Activated CD8-positive, alpha-beta T cell treated with anti-CD3 and anti-CD28 coated beads, Interleukin-2, amount 10 ng/mL, durations not matched to agents 7 days and 5 days (primary cell): ENCODE data around the gene NXPH2. TPM values are rescaled to one million over a fixed set of nuclear protein-coding genes. Genes with fewer than 3 reads are reported as not detected.
"Not testable (repeated sequence)": the region's sequence is repeated elsewhere in the genome, so short reads cannot be mapped to it uniquely, and the experiment has no call there.

Source experiments
- ATAC-seq: fragments of 150-1000 bp; cut with Tn5 transposase; one replicate; pipeline ENCODE4 v1.10.0; 2021; ENCODE audit warnings: moderate library complexity
- CTCF ChIA-PET: fragments of 350-600 bp; sonication (Branson Sonifier 250); formaldehyde crosslinking; loops from one replicate; lab custom pipeline; 2021; ENCODE audit warnings: antibody characterized with exemption; lab: Charles Lee
- POLR2A ChIA-PET: fragments of 350-600 bp; sonication (Branson Sonifier 250); formaldehyde crosslinking; loops from one replicate; lab custom pipeline; 2021; ENCODE audit warnings: antibody characterized with exemption; lab: Charles Lee
- DNase-seq: peaks from one replicate; pipeline ENCODE4 v3.0.0-alpha.2; 2020
- H3K27ac Mint-ChIP-seq: one replicate; pipeline ENCODE4 v1.8.0; 2021; ENCODE audit warnings: mild to moderate bottlenecking, mixed read lengths
- H3K27me3 Mint-ChIP-seq: one replicate; pipeline ENCODE4 v1.8.0; 2021; ENCODE audit warnings: low read depth, mixed read lengths
- H3K36me3 Mint-ChIP-seq: one replicate; pipeline ENCODE4 v1.8.0; 2021; ENCODE audit warnings: low read depth, mixed read lengths
- H3K4me1 Mint-ChIP-seq: one replicate; pipeline ENCODE4 v1.8.0; 2021; ENCODE audit warnings: low read depth, mixed read lengths
- H3K4me3 Mint-ChIP-seq: one replicate; pipeline ENCODE4 v1.8.0; 2021; ENCODE audit warnings: mild to moderate bottlenecking, mixed read lengths
- H3K9me3 Mint-ChIP-seq: one replicate; pipeline ENCODE4 v1.8.0; 2022; ENCODE audit warnings: mixed read lengths; ENCODE audit not compliant: insufficient read depth
- total RNA-seq, 2 experiments: library from RNA; stranded (reverse); gene quantifications; one replicate each; pipeline ENCODE4 v1.2.3, GENCODE V29; 2021

The NXPH2 gene
- total RNA-seq, 2 experiments from 2014 or later, result not detected

GRCh38 chr2:138752197-138752956 lies 27.8 kb downstream of the NXPH2 start:
- H3K4me1 Mint-ChIP-seq, result no peaks in the 10 kb centered on the region
- no peak for DNase-seq
- no peaks in the 10 kb centered on the region for H3K36me3 Mint-ChIP-seq
- ATAC-seq, result no peak
- no peaks in the 10 kb centered on the region for H3K9me3 Mint-ChIP-seq
- H3K27me3 Mint-ChIP-seq, result no peaks in the 10 kb centered on the region
- ChIA-PET CTCF (no interaction called here), POLR2A (no interaction called here)
- H3K27ac Mint-ChIP-seq, result no peak overlapping the region
- H3K4me3 Mint-ChIP-seq, result no peak overlapping the region

DNA sequence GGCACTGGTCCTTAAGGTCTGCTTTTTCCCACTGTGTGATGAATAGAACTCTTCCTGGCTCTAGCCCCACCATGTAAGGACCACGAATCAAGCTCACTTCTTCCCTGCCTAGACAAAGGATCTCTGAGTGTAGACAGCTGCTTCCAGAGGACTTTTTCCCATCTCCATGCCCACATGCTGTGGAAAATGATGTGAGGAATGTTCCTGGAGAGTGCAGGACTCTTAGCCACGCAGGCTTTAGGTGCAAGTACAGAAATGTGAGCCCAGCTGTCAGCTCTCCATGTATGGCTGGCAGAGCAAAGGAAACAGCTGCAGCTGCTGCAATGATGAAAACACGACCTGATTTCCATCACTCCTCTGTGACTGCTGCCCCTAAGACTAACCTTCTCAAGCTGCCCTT lies 35.5 kb downstream of the NXPH2 start:
- H3K9me3 Mint-ChIP-seq, result no peaks in the 10 kb centered on the region

DNA sequence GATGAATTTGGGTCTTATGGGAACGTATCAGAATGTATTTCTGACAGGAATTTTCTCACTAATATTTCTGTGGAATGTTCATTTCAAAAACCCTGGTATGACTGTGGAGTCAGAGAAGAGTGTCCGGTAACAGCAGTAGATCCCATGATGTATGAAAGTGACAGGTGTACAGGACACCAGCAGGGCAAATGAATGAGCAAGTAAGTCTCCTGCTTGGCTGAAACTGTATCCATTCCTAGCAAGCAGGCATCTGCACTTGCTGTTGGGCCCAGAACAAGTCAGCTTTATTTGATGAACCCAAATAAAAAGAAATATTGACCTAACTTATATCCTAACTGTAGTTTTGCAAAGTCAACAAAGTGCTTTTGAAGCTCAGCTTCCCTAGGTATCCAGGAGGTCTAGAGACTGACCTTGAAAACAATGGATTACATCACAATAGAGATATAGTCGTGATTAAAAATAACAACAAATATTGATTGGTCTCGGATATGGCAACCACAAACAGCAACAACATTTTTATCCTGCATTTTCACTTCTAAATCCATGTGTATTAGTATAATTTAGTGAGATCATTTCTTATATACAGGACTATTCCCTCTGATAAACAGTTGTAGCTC lies 37.6 kb downstream of the NXPH2 start:
- H3K9me3 Mint-ChIP-seq, result no peaks in the 10 kb centered on the region
- H3K27me3 Mint-ChIP-seq, result no peaks in the 10 kb centered on the region
- H3K36me3 Mint-ChIP-seq, result no peaks in the 10 kb centered on the region
- POLR2A ChIA-PET, result no interaction called here
- ATAC-seq (no peak), DNase-seq (no peak)
- no peak overlapping the region for H3K4me3 Mint-ChIP-seq
- no peaks in the 10 kb centered on the region for H3K4me1 Mint-ChIP-seq
- H3K27ac Mint-ChIP-seq, result no peak overlapping the region
- CTCF ChIA-PET, result no interaction called here

More for the DNA sequence above, 35.5 kb downstream of the NXPH2 start:
- Mint-ChIP-seq H3K27me3 (no peaks in the 10 kb centered on the region), H3K4me1 (no peaks in the 10 kb centered on the region), H3K27ac (no peak overlapping the region), H3K36me3 (no peaks in the 10 kb centered on the region), H3K4me3 (no peak overlapping the region)
- no peak for DNase-seq
- ChIA-PET CTCF (no interaction called here), POLR2A (no interaction called here)
- no peak for ATAC-seq

DNA sequence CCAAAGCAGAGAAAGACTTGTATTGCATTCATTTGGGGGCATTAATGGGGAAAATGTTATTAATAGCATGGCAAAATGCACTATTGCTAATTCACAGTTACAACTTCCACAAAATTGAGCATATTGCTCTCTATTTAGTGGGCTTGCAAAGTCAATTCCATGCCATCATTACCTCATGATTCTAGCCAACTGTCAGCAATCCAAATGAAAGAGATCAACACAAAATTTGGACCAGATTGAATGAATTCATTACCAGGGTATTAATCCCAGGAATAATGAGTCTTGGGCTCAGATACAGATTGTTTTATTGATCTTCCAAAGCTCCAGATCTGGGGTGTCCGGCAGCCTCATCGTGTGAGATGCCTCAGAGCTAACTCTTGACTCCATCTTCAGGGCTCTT lies 38.3 kb downstream of the NXPH2 start:
- CTCF ChIA-PET, result no interaction called here
- no peak overlapping the region for H3K4me3 Mint-ChIP-seq
- DNase-seq, result no peak
- H3K27ac Mint-ChIP-seq, result no peak overlapping the region
- no peaks in the 10 kb centered on the region for H3K4me1 Mint-ChIP-seq
- H3K27me3 Mint-ChIP-seq, result no peaks in the 10 kb centered on the region
- POLR2A ChIA-PET, result no interaction called here
- no peaks in the 10 kb centered on the region for H3K36me3 Mint-ChIP-seq
- peaks cover 3% of the 10 kb centered on the region for H3K9me3 Mint-ChIP-seq
- ATAC-seq, result no peak

DNA sequence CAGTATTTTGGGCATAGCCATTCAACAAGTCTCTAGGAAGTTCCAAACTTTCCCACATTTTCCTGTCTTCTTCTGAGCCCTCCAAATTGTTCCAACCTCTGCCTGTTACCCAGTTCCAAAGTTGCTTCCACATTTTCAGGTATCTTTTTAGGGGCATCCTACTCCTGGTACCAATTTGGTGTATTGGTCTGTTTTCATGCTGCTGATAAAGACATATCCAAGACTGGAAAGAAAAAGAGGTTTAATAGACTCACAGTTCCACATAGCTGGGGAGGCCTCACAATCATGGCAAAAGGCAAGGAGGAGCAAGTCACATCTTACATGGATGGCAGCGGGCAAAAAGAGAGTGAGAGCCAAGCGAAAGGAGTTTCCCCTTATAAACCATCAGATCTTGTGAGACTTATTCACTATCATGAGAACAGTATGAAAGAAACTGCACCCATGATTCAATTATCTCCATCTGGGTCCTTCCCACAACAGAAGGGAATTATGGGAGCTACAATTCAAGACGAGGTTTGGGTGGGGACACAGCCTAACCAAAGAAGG lies 43.1 kb downstream of the NXPH2 start:
- H3K36me3 Mint-ChIP-seq, ATAC-seq, H3K4me1 Mint-ChIP-seq, H3K4me3 Mint-ChIP-seq, CTCF ChIA-PET, DNase-seq, H3K27ac Mint-ChIP-seq, POLR2A ChIA-PET, H3K27me3 Mint-ChIP-seq: not testable (repeated sequence)
- peaks cover 18% of the 10 kb centered on the region for H3K9me3 Mint-ChIP-seq

DNA sequence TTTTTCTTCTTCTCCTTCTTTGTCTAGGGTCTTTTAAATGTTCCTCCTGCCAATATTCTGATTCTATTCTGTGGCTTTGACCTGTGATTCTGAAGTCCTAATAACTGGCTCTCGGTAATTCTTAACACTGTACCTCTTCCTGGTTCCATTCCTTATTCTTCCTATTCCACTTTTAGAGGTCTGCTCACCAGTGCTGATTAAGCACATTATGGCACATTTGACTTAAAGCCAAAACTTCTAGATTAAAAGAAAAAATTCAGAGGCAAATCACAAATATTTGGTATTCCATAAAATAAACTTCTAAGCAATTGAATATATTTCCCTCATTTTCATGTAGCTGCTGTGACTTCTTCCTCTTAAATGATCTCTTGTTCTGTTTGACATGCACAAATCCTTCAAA lies 47.5 kb downstream of the NXPH2 start:
- Mint-ChIP-seq H3K27me3 (no peaks in the 10 kb centered on the region), H3K9me3 (peaks cover 18% of the 10 kb centered on the region), H3K27ac (no peak overlapping the region), H3K36me3 (no peaks in the 10 kb centered on the region), H3K4me1 (no peaks in the 10 kb centered on the region), H3K4me3 (no peak overlapping the region)
- DNase-seq, result no peak
- CTCF ChIA-PET, result no interaction called here
- POLR2A ChIA-PET, result no interaction called here
- no peak for ATAC-seq

DNA sequence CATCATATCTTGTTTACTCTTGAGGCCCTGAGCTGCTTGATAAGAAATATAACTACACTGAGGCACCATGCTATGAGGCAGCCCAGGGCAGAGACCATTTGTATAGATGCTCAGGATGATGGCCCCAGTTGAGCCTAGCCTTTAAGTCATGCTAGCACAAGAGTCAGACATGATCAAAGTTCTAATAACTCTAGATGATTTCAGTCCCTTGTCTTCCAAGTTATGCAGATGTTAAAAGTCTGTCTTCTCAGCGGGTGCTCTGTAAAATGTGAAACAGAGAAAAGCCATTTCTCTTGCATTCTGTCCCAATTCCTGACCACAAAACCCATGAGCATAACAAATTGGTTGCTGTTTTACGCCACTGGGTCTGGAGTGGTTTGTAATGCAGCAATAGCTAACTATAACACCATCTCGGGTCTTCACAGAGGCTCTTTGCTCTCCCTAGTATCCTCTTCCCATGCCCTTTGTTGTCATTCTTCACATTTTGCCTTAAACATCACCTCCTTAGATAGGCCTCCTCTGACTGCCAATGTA lies 49.6 kb downstream of the NXPH2 start:
- ATAC-seq (no peak), DNase-seq (no peak)
- no peak overlapping the region for H3K27ac Mint-ChIP-seq
- CTCF ChIA-PET, result no interaction called here
- H3K4me1 Mint-ChIP-seq, result no peaks in the 10 kb centered on the region
- POLR2A ChIA-PET, result no interaction called here
- no peak overlapping the region for H3K4me3 Mint-ChIP-seq
- H3K27me3 Mint-ChIP-seq, result no peaks in the 10 kb centered on the region
- peaks cover 6% of the 10 kb centered on the region for H3K9me3 Mint-ChIP-seq
- H3K36me3 Mint-ChIP-seq, result no peaks in the 10 kb centered on the region

- Mint-ChIP-seq H3K27ac (no peak overlapping the region), H3K4me3 (no peak overlapping the region), H3K4me1 (no peaks in the 10 kb centered on the region), H3K9me3 (no peaks in the 10 kb centered on the region), H3K36me3 (no peaks in the 10 kb centered on the region), H3K27me3 (no peaks in the 10 kb centered on the region)
- ChIA-PET CTCF (no interaction called here), POLR2A (no interaction called here)
- DNase-seq (no peak), ATAC-seq (no peak)
These were observed 52.2 kb downstream of the NXPH2 start for GRCh38 chr2:138727956-138728355.

DNA sequence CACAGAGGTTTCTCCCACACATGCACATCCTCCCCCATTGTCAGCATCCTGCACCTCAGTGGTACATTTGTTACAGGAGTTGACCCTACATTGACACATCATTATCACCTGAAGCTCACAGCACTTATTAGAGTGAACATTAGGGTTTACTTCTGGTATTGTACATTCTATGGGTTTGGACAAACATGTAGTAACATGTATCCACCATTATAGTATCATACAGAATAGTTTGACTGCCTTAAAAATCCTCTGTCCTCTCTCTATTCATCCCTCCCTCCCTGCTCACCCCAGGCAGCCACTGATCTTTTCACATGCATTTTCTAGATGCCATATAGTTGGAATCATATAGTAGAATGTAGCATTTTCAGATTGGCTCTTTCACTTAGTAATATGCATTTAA lies 53.5 kb downstream of the NXPH2 start:
- Mint-ChIP-seq H3K9me3 (no peaks in the 10 kb centered on the region), H3K4me1 (no peaks in the 10 kb centered on the region), H3K36me3 (no peaks in the 10 kb centered on the region), H3K4me3 (no peak overlapping the region), H3K27ac (no peak overlapping the region), H3K27me3 (no peaks in the 10 kb centered on the region)
- DNase-seq, result no peak
- ChIA-PET CTCF (no interaction called here), POLR2A (no interaction called here)
- no peak for ATAC-seq

DNA sequence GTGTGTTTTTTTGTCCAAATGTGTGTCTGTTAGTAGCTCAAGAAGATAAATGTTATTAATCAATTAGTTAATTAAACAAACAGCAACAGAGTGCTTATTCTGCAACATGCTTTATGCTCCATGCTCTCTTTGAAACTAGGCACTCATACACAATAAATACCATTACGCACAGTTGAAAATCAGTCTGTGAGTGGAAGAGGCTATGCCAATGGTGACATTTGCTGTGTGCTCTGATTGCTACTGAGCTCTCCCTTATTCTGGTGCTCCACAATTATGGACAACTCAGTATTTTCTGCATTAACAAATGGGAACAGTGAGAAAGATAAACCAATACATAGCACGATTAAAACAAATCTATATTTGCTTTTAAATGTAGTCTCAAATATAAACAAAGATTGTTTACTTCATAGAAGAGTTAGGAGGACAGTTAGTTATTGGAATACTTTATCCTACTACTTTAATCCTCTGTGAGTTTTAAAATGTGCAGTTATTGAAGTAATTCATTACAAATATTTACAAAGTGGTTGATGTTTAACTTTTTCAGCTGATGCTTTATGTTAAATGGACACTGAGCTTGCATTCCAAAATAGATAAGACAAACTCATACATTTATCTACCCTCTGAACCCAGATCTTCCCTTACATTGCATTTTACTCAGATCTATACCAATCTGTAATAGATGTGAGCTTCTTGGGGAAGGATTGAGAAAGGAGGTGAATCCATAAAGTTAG lies 55.3 kb downstream of the NXPH2 start:
- Mint-ChIP-seq H3K9me3 (no peaks in the 10 kb centered on the region), H3K27ac (no peak overlapping the region), H3K36me3 (no peaks in the 10 kb centered on the region), H3K4me3 (no peak overlapping the region), H3K4me1 (no peaks in the 10 kb centered on the region), H3K27me3 (no peaks in the 10 kb centered on the region)
- DNase-seq (no peak), ATAC-seq (no peak)
- POLR2A ChIA-PET, result no interaction called here
- CTCF ChIA-PET, result no interaction called here

DNA sequence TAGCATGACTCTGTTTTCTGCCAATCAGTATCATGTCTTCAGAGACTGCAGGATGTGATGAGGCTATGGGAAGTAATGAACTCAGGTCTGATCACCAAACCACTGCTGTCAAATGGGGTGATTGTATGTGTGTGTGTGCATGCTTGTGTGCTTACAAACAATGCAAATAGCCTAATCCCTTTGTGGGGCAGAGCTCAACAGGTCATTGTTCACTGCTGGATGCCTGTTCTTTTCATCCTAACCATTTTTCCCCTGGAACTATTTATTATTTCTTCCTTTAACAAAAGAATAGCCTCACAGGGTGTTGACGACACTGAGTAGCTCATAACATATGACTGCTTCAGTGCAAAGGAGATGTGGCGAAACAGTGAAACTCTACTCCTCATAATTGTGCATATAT lies 55.9 kb downstream of the NXPH2 start:
- no peak overlapping the region for H3K4me3 Mint-ChIP-seq
- H3K9me3 Mint-ChIP-seq, result no peaks in the 10 kb centered on the region
- no peaks in the 10 kb centered on the region for H3K27me3 Mint-ChIP-seq
- ATAC-seq, result no peak
- CTCF ChIA-PET, result no interaction called here
- DNase-seq, result no peak
- H3K27ac Mint-ChIP-seq, result no peak overlapping the region
- H3K36me3 Mint-ChIP-seq, result no peaks in the 10 kb centered on the region
- H3K4me1 Mint-ChIP-seq, result no peaks in the 10 kb centered on the region
- POLR2A ChIA-PET, result no interaction called here
